GM12878 (cell line): Measurements from ENCODE around the gene ERC1. TPM values are rescaled to one million over a fixed set of nuclear protein-coding genes. Genes with fewer than 3 reads are reported as not detected.

ENCODE experiments used
- ATAC-seq: fragments of 200-7000 bp; cut with Tn5 transposase; 3 replicates; pipeline ENCODE4 v1.9.1; 2020; ENCODE audit warnings: mild to moderate bottlenecking, moderate library complexity
- BruUV-seq: library from RNA; stranded (reverse); fragments of 400-500 nt; replicated peaks from 2 replicates; lab custom pipeline; 2021; lab: Mats Ljungman, UMichigan
- CTCF ChIA-PET: fragments of 300-600 bp; sonication (Branson Sonifier 250); formaldehyde crosslinking; extraction: SDS; loops from one replicate; lab custom pipeline; 2021; ENCODE audit warnings: inconsistent platforms; lab: Yijun Ruan, JAX
- POLR2A ChIA-PET: fragments of 350-600 bp; formaldehyde crosslinking; extraction: SDS; loops from one replicate; lab custom pipeline; 2021; ENCODE audit warnings: inconsistent platforms; lab: Charles Lee
- RAD21 ChIA-PET: fragments of 300-600 bp; sonication (Branson Sonifier 250); formaldehyde crosslinking; loops from one replicate; lab custom pipeline; 2023; ENCODE audit warnings: antibody characterized with exemption; ENCODE audit not compliant: unreplicated experiment; lab: Charles Lee
- SMC1A ChIA-PET: fragments of 300-600 bp; sonication (Branson Sonifier 250); formaldehyde crosslinking; loops from one replicate; lab custom pipeline; 2023; ENCODE audit not compliant: unreplicated experiment, uncharacterized antibody; lab: Charles Lee
- DNase-seq: peaks from one replicate; pipeline ENCODE4 v3.0.0-alpha.2; 2011; ENCODE audit warnings: low read depth, low spot score
- FAIRE-seq: peaks from 3 replicates; lab custom pipeline; 2011; peaks lifted over from hg19 to GRCh38; lab: Jason Lieb, UNC
- H2AFZ ChIP-seq: 2 replicates; pipeline ENCODE4 v1.6.0; 2011; ENCODE audit warnings: low read depth, low read length, control low read depth; ENCODE audit not compliant: control insufficient read depth
- H3K27ac ChIP-seq: 2 replicates; pipeline ENCODE4 v1.5.1; 2011; ENCODE audit warnings: control low read depth; ENCODE audit not compliant: control insufficient read depth, insufficient read depth
- H3K27me3 ChIP-seq, 2 experiments: replicated peaks in 1 of 2; 2 replicates each; pipeline versions ENCODE4 v1.6.0 to v1.6.1; 2011; ENCODE audit warnings: low read length in 1 of 2; ENCODE audit not compliant: control insufficient read depth in 2 of 2, insufficient read depth in 2 of 2
- H3K36me3 ChIP-seq, 2 experiments: 2 replicates each; pipeline ENCODE4 v1.5.1; 2011; ENCODE audit warnings: low read length in 1 of 2; ENCODE audit not compliant: control insufficient read depth in 2 of 2, insufficient read depth in 2 of 2
- H3K4me1 ChIP-seq: 2 replicates; pipeline ENCODE4 v1.6.1; 2011; ENCODE audit warnings: mild to moderate bottlenecking, low read length, moderate library complexity, mixed read lengths; ENCODE audit not compliant: control insufficient read depth, insufficient read depth
- H3K4me2 ChIP-seq: 2 replicates; pipeline ENCODE4 v1.6.0; 2011; ENCODE audit warnings: control low read depth; ENCODE audit not compliant: control insufficient read depth, insufficient read depth
- H3K4me3 ChIP-seq: fragments of 200-600 bp; sonication (generic); 2 replicates; pipeline ENCODE4 v1.5.1; 2016
- H3K79me2 ChIP-seq: 2 replicates; pipeline ENCODE4 v1.6.0; 2011; ENCODE audit warnings: low read length; ENCODE audit not compliant: control insufficient read depth, insufficient read depth
- H3K9ac ChIP-seq: 2 replicates; pipeline ENCODE4 v1.8.0; 2011; ENCODE audit warnings: low read length, control low read depth, mixed read lengths; ENCODE audit not compliant: control insufficient read depth, insufficient read depth
- H3K9me3 ChIP-seq: replicated peaks from 3 replicates; pipeline ENCODE4 v1.5.1; 2011; ENCODE audit warnings: mild to moderate bottlenecking, low read length; ENCODE audit not compliant: control insufficient read depth, insufficient read depth
- H4K20me1 ChIP-seq: 2 replicates; pipeline ENCODE4 v1.6.0; 2011; ENCODE audit not compliant: control insufficient read depth, insufficient read depth
- BACH1 ChIP-seq: fragments of 450-650 bp; IDR thresholded peaks from 2 replicates; pipeline ENCODE4 v1.6.1; 2017; ENCODE audit warnings: mild to moderate bottlenecking, borderline replicate concordance
- ETV6 ChIP-seq, 2 experiments: fragments of 450-650 bp in 1 of 2; IDR thresholded peaks in 1 of 2; conservative IDR thresholded peaks in 1 of 2; 2 replicates each; pipeline ENCODE4 v1.6.1; 2014; ENCODE audit warnings: antibody characterized with exemption in 1 of 2, borderline replicate concordance in 1 of 2, low read depth in 1 of 2, mild to moderate bottlenecking in 1 of 2, moderate library complexity in 1 of 2
- HDAC2 ChIP-seq: fragments of 200-600 bp; sonication (generic); IDR thresholded peaks from 2 replicates; pipeline ENCODE4 v1.6.1; 2017
- RELA ChIP-seq: fragments of 450-650 bp; IDR thresholded peaks from 2 replicates; pipeline ENCODE4 v1.8.0; 2014; ENCODE audit warnings: borderline replicate concordance; ENCODE audit not compliant: partially characterized antibody
- SIX5 ChIP-seq: IDR thresholded peaks from 2 replicates; pipeline ENCODE4 v1.6.1; 2011; ENCODE audit warnings: mild to moderate bottlenecking, low read depth, low read length, moderate library complexity; ENCODE audit not compliant: severe bottlenecking
- SMAD1 ChIP-seq: fragments of 450-650 bp; IDR thresholded peaks from 2 replicates; pipeline ENCODE4 v1.6.1; 2018; ENCODE audit warnings: mild to moderate bottlenecking, low read depth; ENCODE audit not compliant: partially characterized antibody
- SREBF2 ChIP-seq: IDR thresholded peaks from 2 replicates; pipeline ENCODE4 v1.6.1; 2012; ENCODE audit warnings: mild to moderate bottlenecking, low read length
- SUPT20H ChIP-seq: IDR thresholded peaks from 2 replicates; pipeline ENCODE4 v1.6.1; 2011; ENCODE audit warnings: low read depth, mild to moderate bottlenecking, low read length, moderate library complexity, borderline replicate concordance; ENCODE audit not compliant: control insufficient read depth
- YY1 ChIP-seq: IDR thresholded peaks from 2 replicates; pipeline ENCODE4 v1.6.1; 2011; ENCODE audit warnings: low read depth, mild to moderate bottlenecking, low read length
- WGBS: methylation state at CpG from one replicate; pipeline ENCODE4 v1.1.6; 2016; ENCODE audit warnings: low lambda C conversion rate; ENCODE audit not compliant: insufficient replicate concordance, insufficient coverage; ENCODE audit errors: missing lambda C conversion rate; 5-methylcytosine and 5-hydroxymethylcytosine counted together
- in situ Hi-C: fragments of 300-500 bp; cut with MboI; formaldehyde crosslinking; loops from 9 replicates; pipeline ENCODE4 v1.14.3; 2018; ENCODE audit warnings: mixed read lengths
- intact Hi-C: fragments of 100-400 bp; cut with micrococcal nuclease; formaldehyde crosslinking; loops from one replicate; pipeline ENCODE4 v1.14.2; 2022; ENCODE audit not compliant: unreplicated experiment
- polyA plus RNA-seq, 11 experiments: library from polyadenylated mRNA; depleted of rRNA in 4 of 11; unstranded in 6 of 11; stranded (reverse) in 5 of 11; fragments of >200 nt; fragmentation: Nextera tagmentation in 4 of 11; fragmentation: Illumina TruSeq in 1 of 11; extraction: Ambion mirVana in 4 of 11; extraction: Trizol in 1 of 11; gene quantifications; 1 replicate in 1 of 11; 2 replicates in 10 of 11; pipeline versions ENCODE4 v1.2.1 to v1.2.3, GENCODE V29; 2011 to 2016; ENCODE audit warnings: inconsistent platforms in 2 of 11, missing spikeins in 2 of 11, low read depth in 1 of 11
- total RNA-seq, 4 experiments: library from RNA; depleted of rRNA in 3 of 4; stranded (reverse); fragments of >200 nt in 3 of 4; fragmentation: Illumina TruSeq in 1 of 4; extraction: Trizol in 1 of 4; gene quantifications; 2 replicates each; pipeline versions ENCODE4 v1.2.1 to v1.2.3, GENCODE V29; 2013 to 2021
- TF ChIP-seq, protein P1 (sequence below): fragments of 450-650 bp; formaldehyde crosslinking; IDR thresholded peaks from 2 replicates; pipeline ENCODE4 v1.4.0; 2022; ENCODE audit warnings: mild to moderate bottlenecking, moderate library complexity
- TF ChIP-seq, protein P2 (sequence below): fragments of 450-650 bp; IDR thresholded peaks from 2 replicates; pipeline ENCODE4 v1.6.1; 2017; ENCODE audit warnings: borderline replicate concordance
- TF ChIP-seq, protein P3 (sequence below): IDR thresholded peaks from 2 replicates; pipeline ENCODE4 v1.6.1; 2012; ENCODE audit warnings: low read depth, low read length, improper control_type of control experiment
- TF ChIP-seq, protein P4 (sequence below): IDR thresholded peaks from 2 replicates; pipeline ENCODE4 v1.6.1; 2011; ENCODE audit warnings: low read depth, mild to moderate bottlenecking, low read length, moderate library complexity, borderline replicate concordance; ENCODE audit errors: extremely low read depth

ERC1 gene
- total and polyA plus RNA-seq, 10 of the 15 experiments (the other 5 are each of a cell fraction or from before 2014, with no cell fraction given): 0.75 to 8.0 (median 5.0) TPM

DNA sequence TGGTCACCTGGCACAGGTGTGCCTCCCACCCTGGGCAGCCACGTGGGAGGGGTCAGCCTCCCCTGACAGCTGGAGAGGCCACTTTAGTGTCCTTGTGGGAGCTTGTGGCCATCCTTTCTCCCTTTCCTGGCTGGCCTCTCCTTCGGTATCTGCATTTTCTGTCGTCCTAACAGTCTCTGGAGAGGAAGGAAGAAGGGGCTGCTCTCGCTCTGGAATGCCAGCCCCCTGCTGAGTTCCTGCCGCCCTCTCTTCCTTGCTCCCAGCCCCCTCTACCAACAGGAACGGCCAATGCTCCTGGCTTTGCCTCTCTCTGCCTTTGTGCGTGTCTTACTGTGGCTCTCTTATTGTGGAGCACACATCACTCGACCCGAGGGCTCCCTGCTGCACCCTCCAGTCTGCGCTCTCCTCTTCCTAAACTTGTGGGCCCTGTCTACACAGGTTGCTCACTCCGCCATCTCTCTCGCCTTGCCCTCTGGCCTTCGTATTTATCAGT lies 532.6 kb downstream of the ERC1 start:
- no peaks in the 10 kb centered on the region for H3K9me3 ChIP-seq
- ChIA-PET RAD21 (interaction anchor here (1.1 kb wide), 1 partner anchor 60 kb away, joined by 4 read pairs; no protein-coding TSS in a partner anchor), POLR2A (no interaction called here), SMC1A (interaction anchor here (1.1 to 1.2 kb wide), 2 partner anchors 60 to 405 kb away, joined by 3 to 5 read pairs; no protein-coding TSS in a partner anchor), CTCF (interaction anchor here (1.1 to 8.1 kb wide), 4 partner anchors 23 to 405 kb away, joined by 4 to 193 read pairs (median 6); no protein-coding TSS in a partner anchor)
- H3K9ac ChIP-seq: no peak overlapping the region
- WGBS: 63% methylated on average over 13 of the region's 13 CpGs
- in situ Hi-C loops: no loop called here
- H3K4me3 ChIP-seq: no peak overlapping the region
- no peak for FAIRE-seq
- H3K4me2 ChIP-seq: no peak overlapping the region
- no peak for ATAC-seq
- no peak for DNase-seq
- H3K36me3 ChIP-seq: no peaks in the 10 kb centered on the region
- H4K20me1 ChIP-seq: no peaks in the 10 kb centered on the region
- no peaks in the 10 kb centered on the region for H3K27me3 ChIP-seq
- H3K4me1 ChIP-seq: no peaks in the 10 kb centered on the region
- intact Hi-C loops: no loop called here
- no peaks in the 10 kb centered on the region for H3K79me2 ChIP-seq
- H3K27ac ChIP-seq: no peak overlapping the region
- no peak for TF ChIP-seq BACH1
- no peak for TF ChIP-seq RELA
- TF ChIP-seq, protein P1, sequence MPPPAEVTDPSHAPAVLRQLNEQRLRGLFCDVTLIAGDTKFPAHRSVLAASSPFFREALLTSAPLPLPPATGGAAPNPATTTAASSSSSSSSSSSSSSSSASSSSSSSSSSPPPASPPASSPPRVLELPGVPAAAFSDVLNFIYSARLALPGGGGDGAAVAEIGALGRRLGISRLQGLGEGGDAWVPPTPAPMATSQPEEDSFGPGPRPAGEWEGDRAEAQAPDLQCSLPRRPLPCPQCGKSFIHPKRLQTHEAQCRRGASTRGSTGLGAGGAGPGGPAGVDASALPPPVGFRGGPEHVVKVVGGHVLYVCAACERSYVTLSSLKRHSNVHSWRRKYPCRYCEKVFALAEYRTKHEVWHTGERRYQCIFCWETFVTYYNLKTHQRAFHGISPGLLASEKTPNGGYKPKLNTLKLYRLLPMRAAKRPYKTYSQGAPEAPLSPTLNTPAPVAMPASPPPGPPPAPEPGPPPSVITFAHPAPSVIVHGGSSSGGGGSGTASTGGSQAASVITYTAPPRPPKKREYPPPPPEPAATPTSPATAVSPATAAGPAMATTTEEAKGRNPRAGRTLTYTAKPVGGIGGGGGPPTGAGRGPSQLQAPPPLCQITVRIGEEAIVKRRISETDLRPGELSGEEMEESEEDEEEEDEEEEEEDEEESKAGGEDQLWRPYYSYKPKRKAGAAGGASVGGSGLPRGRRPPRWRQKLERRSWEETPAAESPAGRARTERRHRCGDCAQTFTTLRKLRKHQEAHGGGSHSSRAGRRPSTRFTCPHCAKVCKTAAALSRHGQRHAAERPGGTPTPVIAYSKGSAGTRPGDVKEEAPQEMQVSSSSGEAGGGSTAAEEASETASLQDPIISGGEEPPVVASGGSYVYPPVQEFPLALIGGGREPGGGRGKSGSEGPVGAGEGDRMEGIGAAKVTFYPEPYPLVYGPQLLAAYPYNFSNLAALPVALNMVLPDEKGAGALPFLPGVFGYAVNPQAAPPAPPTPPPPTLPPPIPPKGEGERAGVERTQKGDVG (CRISPR knock-in tag): no peak
- TF ChIP-seq, protein P2, sequence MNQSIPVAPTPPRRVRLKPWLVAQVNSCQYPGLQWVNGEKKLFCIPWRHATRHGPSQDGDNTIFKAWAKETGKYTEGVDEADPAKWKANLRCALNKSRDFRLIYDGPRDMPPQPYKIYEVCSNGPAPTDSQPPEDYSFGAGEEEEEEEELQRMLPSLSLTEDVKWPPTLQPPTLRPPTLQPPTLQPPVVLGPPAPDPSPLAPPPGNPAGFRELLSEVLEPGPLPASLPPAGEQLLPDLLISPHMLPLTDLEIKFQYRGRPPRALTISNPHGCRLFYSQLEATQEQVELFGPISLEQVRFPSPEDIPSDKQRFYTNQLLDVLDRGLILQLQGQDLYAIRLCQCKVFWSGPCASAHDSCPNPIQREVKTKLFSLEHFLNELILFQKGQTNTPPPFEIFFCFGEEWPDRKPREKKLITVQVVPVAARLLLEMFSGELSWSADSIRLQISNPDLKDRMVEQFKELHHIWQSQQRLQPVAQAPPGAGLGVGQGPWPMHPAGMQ: no peak
- no peak for TF ChIP-seq ETV6 (conservative IDR thresholded peaks at IDR 0.05 in 1 of 2, IDR thresholded peaks at IDR 0.05 in 1 of 2; ENCODE audit: borderline replicate concordance in 1 of 2, low read depth in 1 of 2)
- no peak for TF ChIP-seq SIX5
- TF ChIP-seq, protein P3, sequence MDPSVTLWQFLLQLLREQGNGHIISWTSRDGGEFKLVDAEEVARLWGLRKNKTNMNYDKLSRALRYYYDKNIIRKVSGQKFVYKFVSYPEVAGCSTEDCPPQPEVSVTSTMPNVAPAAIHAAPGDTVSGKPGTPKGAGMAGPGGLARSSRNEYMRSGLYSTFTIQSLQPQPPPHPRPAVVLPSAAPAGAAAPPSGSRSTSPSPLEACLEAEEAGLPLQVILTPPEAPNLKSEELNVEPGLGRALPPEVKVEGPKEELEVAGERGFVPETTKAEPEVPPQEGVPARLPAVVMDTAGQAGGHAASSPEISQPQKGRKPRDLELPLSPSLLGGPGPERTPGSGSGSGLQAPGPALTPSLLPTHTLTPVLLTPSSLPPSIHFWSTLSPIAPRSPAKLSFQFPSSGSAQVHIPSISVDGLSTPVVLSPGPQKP: no peak
- no peak for TF ChIP-seq HDAC2
- TF ChIP-seq SUPT20H: no peak
- TF ChIP-seq SREBF2: no peak
- TF ChIP-seq, protein P4, sequence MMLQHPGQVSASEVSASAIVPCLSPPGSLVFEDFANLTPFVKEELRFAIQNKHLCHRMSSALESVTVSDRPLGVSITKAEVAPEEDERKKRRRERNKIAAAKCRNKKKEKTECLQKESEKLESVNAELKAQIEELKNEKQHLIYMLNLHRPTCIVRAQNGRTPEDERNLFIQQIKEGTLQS: no peak
- no peak for TF ChIP-seq YY1
- no peak for TF ChIP-seq SMAD1
- no peak overlapping the region for H2AFZ ChIP-seq
- BruUV-seq: no TSS peak
